ENCODE data around the gene HAL.

DNA sequence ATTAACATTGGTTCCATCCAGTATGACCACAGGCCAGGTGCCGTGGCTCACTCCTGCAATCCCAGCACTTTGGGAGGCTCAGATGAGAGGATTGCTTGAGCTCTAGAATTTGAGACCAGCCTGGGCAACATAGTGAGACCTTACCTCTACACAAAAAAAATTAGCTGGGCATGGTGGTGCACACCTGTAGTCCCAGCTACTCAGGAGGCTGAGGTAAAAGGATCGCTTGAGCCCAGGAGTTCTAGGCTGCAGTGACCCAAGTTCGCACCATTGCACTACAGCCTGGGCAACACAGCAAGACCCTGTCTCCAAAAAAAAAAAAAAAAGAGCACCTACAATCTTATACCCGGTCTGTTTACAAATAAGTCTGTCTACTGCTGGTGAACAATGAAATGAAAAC lies 29.4 kb upstream of the HAL start:
- TF ChIP-seq POLR2A (IDR thresholded peaks at IDR 0.05; ENCODE audit: low read length) = no peak
- TF ChIP-seq GATA1 (IDR thresholded peaks at IDR 0.05; ENCODE audit: low read depth, low read length) = no peak

Data from erythroblast (primary cell).